H7 (cell line): ENCODE measurements around the gene GRM1. TPM values are rescaled to one million over a fixed set of nuclear protein-coding genes. Genes with fewer than 3 reads are reported as not detected.

Experiments used
- DNase-seq: peaks from one replicate; pipeline ENCODE4 v3.0.0; 2012
- H3K27me3 ChIP-seq: 2 replicates; pipeline ENCODE4 v1.6.0; 2011; ENCODE audit warnings: mild to moderate bottlenecking, low read length; ENCODE audit not compliant: control insufficient read depth, insufficient read depth
- H3K36me3 ChIP-seq: replicated peaks from 2 replicates; pipeline ENCODE4 v1.5.1; 2011; ENCODE audit warnings: low read length; ENCODE audit not compliant: control insufficient read depth, insufficient read depth
- H3K4me3 ChIP-seq: 2 replicates; pipeline ENCODE4 v1.5.1; 2011; ENCODE audit warnings: low read depth, mild to moderate bottlenecking, control low read depth, low read length, moderate library complexity; ENCODE audit not compliant: insufficient read depth
- total RNA-seq: library from RNA; depleted of rRNA; stranded (reverse); fragments of >200 nt; shearing (Covaris generic); gene quantifications from 2 replicates; pipeline ENCODE4 v1.2.3, GENCODE V29; 2014

The GRM1 gene
- total RNA-seq, 1 experiment from 2014 or later = 0.14 TPM

GRCh38 chr6:146123616-146124015 is 94.8 kb downstream of the GRM1 start:
- Histone ChIP-seq H3K36me3 (no peaks in the 10 kb centered on the region), H3K4me3 (no peak overlapping the region), H3K27me3 (no peaks in the 10 kb centered on the region)
- DNase-seq = no peak

DNA sequence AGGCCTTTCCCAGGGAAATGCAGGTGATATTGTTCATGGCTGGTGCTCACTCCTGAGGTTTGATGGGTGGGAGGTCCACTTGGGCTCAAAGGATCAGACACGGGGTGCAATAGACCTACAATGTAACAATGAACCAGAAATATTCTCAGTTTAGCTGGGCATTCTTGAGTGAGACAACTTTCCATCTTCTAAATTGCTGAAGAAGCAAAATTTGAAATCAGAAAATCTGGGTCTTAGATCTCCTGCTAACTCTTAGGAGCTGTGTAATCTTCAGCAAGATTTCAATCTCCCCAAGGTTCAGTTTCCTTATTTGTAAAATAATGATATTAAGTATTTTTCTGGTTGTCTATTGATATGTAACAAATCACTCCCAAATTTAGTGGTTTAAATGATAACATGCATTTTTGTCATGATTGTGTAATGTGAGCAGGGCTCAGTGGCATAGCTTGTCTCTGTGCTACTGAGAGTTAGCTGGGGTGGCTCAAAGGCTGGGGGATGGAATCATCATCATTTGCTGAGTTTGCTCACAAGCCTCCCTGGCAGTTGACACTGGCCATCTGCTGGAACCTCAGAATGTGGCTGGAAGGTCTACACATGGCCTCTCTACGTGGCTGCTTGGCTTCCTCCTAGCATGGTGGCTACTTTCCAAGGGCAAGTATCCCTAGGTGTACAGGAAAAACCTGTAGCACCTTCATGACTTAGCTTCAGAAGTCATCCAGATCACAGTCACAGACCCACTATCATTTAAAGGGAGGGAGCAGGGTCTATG is 98.8 kb downstream of the GRM1 start:
- DNase-seq = no peak
- no peaks in the 10 kb centered on the region for H3K36me3 ChIP-seq
- no peaks in the 10 kb centered on the region for H3K27me3 ChIP-seq
- no peak overlapping the region for H3K4me3 ChIP-seq

- DNase-seq = no peak
- Histone ChIP-seq H3K4me3 (no peak overlapping the region), H3K27me3 (no peaks in the 10 kb centered on the region), H3K36me3 (no peaks in the 10 kb centered on the region)
Observed at GRCh38 chr6:146133866-146134265, 105.0 kb downstream of the GRM1 start.

GRCh38 chr6:146135167-146135566 is 106.3 kb downstream of the GRM1 start:
- Histone ChIP-seq H3K27me3 (no peaks in the 10 kb centered on the region), H3K4me3 (no peak overlapping the region), H3K36me3 (no peaks in the 10 kb centered on the region)
- no peak for DNase-seq

DNA sequence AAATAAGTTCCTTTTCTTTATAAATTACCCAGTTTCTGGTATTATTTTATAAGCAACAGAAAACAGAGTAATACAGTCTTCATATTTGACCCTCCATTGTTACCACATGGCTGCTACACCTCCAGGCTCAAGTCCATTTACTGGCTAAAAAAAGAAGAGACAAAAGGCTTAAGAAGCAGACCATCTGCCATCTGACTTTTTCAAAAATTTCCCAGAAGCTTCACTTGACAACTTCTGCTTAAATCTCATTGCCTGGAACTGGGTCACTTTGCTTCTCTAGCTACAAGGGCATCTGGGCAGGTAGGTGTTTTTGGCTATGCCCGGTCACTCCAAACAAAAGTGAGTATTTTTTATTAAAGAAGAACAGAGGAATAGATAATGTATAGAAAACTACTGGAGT is 118.0 kb downstream of the GRM1 start:
- Histone ChIP-seq H3K36me3 (no peaks in the 10 kb centered on the region; the same call in 1 of the 2 replicates), H3K27me3 (no peaks in the 10 kb centered on the region), H3K4me3 (no peak overlapping the region)
- DNase-seq = no peak

GRCh38 chr6:146149770-146150169 is 120.9 kb downstream of the GRM1 start:
- H3K27me3 ChIP-seq = no peaks in the 10 kb centered on the region
- H3K36me3 ChIP-seq = no peaks in the 10 kb centered on the region; the same call in 1 of the 2 replicates
- no peak overlapping the region for H3K4me3 ChIP-seq
- DNase-seq = no peak

GRCh38 chr6:146153040-146153758 is 124.3 kb downstream of the GRM1 start:
- Histone ChIP-seq H3K36me3 (no peaks in the 10 kb centered on the region; the same call in 1 of the 2 replicates), H3K4me3 (no peak overlapping the region), H3K27me3 (no peaks in the 10 kb centered on the region)
- DNase-seq = no peak

DNA sequence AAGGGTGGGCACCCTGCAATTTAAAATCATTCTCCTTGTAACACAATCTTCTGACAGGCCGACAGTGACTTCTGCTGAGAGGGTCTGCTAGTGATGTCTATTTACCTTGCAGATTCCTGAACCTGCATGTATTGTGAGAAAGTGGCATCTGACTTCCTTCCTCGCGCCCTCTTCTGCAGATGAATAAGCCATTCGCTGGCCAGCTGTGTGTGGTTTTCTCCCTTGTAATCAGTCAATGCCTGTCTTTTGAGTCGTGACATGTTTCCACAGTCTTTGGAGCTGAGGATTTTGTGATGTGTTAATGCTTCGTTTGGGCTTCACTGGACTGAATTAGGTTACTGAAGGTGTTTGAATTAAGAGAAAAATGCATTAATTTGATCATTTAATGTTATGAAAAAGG is 125.3 kb downstream of the GRM1 start:
- no peak overlapping the region for H3K4me3 ChIP-seq

DNA sequence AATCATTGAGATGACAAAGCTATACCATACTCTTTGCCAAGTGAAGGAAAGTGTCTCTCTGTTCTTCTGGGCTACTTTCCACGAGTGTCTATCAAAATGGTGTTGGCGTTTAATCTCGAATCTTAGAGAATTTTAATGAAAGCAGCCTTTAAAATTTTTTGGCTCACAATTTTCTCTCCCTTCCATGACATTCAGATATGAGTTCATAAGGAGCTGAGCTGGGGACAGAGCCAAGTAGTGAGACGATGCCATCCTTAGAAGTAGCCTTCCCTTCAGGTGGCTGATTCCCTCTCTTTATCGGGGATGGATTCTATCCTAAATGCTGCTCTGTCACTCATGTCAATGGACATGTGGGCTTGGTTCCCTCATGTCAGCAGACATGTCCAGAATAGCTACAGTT is 132.8 kb downstream of the GRM1 start:
- H3K36me3 ChIP-seq = no peaks in the 10 kb centered on the region
- no peak overlapping the region for H3K4me3 ChIP-seq
- no peaks in the 10 kb centered on the region for H3K27me3 ChIP-seq
- no peak for DNase-seq

More for the DNA sequence above, 125.3 kb downstream of the GRM1 start:
- DNase-seq = peak; percentile 5
- Histone ChIP-seq H3K36me3 (no peaks in the 10 kb centered on the region), H3K27me3 (no peaks in the 10 kb centered on the region)

DNA sequence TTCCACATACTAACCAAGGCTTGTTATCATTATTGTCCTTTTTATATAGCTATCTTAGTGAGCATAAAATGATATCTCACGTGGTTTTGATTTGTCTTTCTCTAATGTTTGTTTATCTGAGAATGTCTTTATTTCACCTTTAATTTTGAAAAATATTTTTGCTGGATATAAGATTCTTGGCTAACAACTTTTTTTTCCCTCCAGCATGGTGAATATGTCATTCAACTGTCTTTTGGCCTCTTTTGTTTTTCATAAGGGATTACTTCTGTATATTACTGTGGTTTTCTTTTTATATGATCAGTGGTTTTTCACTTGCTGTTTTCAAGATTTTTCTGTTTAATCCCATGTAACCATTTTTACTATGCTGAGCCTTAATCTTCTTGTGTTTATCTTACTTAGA is 141.0 kb downstream of the GRM1 start:
- no peak for DNase-seq
- Histone ChIP-seq H3K36me3 (no peaks in the 10 kb centered on the region), H3K4me3 (no peak overlapping the region), H3K27me3 (no peaks in the 10 kb centered on the region)

DNA sequence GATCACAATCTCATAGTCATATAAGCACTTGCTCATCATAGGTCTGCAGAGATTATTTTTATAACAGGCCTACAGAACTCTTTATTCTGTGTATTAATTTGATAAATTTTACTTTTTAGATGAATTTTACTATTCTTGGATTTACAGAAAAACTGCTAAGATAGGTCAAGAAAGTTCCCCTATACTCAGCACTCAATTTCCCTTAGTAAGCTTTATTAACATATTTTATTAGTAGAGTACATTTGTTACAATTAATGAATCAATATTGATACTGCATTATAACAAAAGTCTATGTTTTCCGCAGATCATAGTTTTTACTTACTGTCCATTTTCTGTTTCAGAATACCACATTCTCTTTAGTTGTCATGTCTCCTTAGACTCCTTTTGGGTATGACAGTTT is 148.9 kb downstream of the GRM1 start:
- DNase-seq = no peak
- Histone ChIP-seq H3K36me3 (no peaks in the 10 kb centered on the region), H3K4me3 (no peak overlapping the region), H3K27me3 (no peaks in the 10 kb centered on the region)

- H3K27me3 ChIP-seq = no peaks in the 10 kb centered on the region
Observed at GRCh38 chr6:146183831-146184230, 155.0 kb downstream of the GRM1 start.

DNA sequence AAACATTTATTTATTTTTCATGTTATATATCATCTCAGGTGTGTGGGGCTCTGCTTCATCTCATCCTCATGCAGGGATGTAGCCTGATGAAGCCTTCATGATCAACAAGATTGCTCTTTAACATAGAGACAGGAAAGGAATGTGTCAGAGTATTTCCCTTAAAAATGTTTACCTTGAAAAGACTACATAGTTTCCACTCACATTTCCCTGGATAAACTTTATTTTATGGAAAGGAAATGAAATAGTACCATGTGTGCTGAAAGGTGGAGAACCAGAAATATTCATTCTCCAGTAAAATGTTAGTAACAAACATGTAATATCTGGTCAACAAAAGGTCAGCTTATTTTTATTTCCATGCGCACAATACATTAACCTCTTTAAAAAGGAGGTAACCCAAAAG is 155.8 kb downstream of the GRM1 start:
- Histone ChIP-seq H3K27me3 (no peaks in the 10 kb centered on the region), H3K36me3 (no peaks in the 10 kb centered on the region), H3K4me3 (no peak overlapping the region)
- DNase-seq = no peak

More at GRCh38 chr6:146183831-146184230, 155.0 kb downstream of the GRM1 start:
- DNase-seq = no peak
- no peak overlapping the region for H3K4me3 ChIP-seq
- no peaks in the 10 kb centered on the region for H3K36me3 ChIP-seq

DNA sequence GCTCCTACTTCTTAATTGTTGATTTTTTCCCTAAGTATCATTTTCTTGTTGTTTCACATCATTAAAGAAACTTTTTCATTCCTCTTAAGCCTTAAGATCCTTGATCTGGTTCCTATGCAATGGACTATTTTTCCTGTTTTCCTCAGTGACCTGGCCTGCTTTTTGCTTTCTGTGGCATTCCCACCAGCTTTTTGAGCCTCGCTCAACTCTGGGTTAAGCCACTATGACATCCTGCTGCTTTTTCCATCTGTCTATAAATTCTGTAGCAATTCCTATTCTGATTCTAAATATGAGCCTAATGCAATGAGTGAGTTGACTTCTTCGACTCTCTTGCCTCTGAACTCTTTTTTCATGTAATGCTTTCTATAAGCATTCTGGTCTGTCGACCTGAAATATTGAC is 160.3 kb downstream of the GRM1 start:
- no peaks in the 10 kb centered on the region for H3K36me3 ChIP-seq
- H3K27me3 ChIP-seq = no peaks in the 10 kb centered on the region
- no peak for DNase-seq
- no peak overlapping the region for H3K4me3 ChIP-seq

DNA sequence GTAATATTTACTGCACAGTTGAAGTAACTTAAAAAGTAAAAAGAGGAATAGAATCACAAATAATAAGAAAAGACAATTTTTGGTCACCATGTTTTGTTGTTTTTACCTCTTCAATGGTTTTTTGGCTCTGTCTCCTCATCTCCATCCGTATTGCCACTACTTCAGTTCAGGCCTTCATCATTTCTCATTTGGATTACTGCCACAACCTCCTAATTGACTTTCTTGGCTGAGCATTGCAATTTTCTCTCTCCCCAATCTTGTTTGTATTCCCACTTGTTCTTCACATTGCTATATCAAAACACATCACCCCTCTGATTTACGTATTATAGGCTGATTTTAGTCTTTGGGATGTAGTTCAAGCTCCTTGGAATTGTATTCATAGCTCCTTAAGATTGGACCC is 161.7 kb downstream of the GRM1 start:
- Histone ChIP-seq H3K27me3 (no peaks in the 10 kb centered on the region), H3K36me3 (no peaks in the 10 kb centered on the region)
- DNase-seq = no peak

More for the DNA sequence above, 161.7 kb downstream of the GRM1 start:
- no peak overlapping the region for H3K4me3 ChIP-seq
